GM21423 (cell line): ENCODE results near the gene SUSD4.
"Not testable (repeated sequence)": the region's sequence is repeated elsewhere in the genome, so short reads cannot be mapped to it uniquely, and the experiment has no call there.

Experiments
- ATAC-seq: cut with Tn5 transposase; IDR thresholded peaks from one replicate; pipeline ENCODE4 v1.9.1; 2021; ENCODE audit warnings: mild to moderate bottlenecking, moderate library complexity; ENCODE audit not compliant: unreplicated experiment

Gene SUSD4

DNA sequence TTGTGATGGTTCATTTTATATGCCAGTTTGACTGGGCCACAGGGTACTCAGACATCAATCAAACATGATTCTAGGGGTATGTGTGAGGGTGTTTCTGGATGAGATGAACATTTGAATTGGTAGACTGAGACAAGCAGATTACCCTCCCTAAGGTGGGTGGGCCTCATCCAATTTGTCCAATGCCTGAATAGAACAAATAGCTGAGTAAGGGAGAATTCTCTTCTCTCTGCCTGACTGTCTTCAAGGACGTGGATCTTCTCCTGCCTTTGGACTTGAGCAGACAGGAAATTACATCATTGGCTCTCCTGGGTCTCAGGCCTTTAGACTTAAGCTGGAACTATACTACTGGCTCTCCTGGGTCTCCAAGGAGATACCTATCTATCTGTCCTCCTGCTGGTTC lies 64.4 kb downstream of the SUSD4 start:
- no peak for ATAC-seq

DNA sequence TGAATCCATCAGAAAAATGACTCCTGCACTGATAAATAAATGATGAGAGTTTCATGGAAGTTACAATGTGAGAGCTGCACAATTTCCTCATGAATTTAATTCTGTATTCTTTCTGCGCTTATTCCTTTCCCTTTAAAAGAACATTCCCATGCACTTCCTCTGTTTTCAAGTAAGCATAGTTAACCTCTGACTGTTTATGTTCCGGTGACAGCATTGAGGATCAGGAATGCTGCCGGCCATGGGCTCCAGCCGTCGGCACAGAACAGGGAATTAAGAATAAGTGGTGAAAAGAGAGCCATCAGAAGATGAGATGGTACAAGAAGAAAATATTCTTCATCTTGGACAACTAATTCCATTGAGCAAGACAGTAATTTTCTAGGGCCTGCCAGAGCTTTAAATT lies 65.3 kb downstream of the SUSD4 start:
- no peak for ATAC-seq

DNA sequence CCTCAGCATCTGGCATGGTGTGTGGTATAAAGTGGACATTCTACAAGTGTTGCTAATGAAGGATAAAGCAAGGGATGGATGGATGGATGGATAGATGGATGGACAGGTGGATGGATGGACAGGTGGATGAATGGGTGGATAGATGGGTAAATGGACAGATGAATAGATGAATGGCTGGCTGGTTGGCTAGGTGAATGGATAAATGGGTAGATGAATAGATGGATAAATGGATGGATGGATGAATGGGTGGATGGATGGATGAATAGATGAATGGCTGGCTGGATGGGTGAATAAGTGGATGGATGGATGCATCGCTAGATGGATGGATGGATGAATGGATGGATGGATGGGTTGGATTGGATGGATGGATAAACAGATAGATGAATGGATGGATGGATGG lies 66.2 kb downstream of the SUSD4 start:
- no peak for ATAC-seq

DNA sequence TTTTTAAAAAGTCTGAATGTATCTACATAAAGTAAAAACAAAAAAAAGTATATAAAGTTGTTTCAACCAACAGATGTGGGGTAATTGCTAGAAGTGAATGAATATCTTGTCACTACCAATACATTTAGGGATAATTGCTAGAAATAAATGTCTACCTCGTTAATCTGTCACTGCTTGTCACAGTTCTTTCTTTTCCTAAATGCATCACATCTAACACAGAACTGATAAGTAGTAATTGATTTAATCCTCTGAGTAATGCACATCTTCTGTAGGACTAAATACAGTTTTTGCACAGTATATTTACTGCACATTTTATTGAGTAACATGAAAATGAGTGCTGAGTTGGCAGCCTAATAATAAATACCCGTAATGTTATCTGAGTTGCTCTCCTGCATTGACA lies 72.2 kb downstream of the SUSD4 start:
- ATAC-seq: no peak

DNA sequence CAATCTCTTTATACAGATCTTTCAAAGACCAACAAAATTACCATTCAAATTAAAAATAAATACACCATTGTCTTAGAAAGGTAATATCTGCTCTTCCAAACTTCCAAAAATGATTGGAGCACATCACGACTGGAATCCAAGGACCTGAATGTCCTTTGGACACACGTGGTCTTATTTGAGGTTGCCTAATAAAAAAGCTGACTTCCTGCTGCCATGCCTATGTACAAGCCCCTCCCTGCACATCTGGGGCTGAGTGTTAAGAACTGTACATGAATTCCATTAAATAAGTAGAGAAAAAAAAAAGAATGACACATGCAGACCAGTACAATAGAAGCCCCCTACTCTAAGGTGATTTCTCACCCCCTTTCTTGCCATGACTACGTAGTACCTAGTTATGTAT lies 73.6 kb downstream of the SUSD4 start:
- ATAC-seq: no peak

DNA sequence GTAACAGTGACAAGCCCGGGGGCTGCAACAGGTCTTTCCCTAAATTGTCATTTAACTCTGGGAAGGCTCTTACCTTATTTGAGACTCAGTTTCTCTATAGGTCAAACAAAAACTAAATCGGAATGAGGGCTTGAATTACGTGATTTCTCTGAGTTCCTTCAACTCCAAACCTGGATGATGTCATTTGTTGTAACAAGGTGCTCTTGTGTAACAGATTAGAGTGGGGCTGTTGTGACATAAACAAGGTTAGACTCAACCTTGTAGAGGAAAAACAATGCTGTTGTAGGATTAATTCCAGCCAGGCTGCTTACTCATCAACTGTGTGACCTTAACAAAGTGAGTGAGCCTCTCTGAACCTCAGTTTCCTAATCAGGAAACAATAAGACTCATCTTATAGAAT lies 74.4 kb downstream of the SUSD4 start:
- no peak for ATAC-seq

DNA sequence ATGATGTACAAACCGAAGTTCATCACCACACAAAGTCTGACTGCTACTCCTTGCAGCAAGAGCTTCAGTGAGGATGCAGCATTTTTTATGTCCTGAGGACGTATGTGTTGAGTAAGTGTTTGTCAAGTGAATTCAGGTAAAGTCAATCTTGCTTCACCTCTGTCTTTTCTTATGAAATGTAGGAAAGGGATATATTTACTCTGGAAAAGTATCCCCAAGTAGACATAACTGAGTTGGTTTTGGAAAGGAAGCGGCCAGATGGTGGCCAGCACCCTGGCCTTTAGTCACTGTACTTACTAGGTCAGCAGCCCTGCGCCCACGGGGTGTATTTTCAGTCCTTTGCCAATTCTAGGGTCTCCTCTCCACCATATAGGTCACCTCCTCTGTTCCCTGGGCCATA lies 75.2 kb downstream of the SUSD4 start:
- ATAC-seq: no peak

DNA sequence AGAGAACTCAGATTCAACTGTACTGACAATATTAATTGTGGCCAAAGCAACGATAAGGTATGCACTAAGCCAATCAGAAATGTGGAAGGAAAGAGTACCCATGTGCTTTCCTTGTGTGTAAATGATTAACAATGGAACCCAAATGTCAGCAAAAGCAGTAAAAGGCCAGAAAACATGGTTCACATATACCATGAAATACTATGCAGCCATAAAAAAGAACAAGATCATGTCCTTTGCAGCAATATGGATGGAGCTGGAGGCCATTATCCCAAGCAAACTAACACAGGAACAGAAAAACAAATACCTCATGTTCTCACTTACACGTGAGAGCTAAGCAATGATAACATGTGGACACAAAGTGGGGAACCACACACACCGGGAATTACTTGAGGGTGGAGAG lies 78.5 kb downstream of the SUSD4 start:
- ATAC-seq: no peak

DNA sequence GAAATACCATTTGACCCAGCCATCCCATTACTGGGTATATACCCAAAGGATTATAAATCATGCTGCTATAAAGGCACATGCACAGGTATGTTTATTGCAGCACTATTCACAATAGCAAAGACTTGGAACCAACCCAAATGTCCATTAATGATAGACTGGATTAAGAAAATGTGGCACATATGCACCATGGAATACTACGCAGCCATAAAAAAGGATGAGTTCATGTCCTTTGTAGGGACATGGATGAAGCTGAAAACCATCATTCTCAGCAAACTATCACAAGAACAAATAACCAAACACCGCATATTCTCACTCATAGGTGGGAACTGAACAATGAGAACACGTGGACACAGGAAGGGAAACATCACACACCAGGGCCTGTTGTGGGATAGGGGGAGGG lies 80.3 kb downstream of the SUSD4 start:
- not testable (repeated sequence) for ATAC-seq

DNA sequence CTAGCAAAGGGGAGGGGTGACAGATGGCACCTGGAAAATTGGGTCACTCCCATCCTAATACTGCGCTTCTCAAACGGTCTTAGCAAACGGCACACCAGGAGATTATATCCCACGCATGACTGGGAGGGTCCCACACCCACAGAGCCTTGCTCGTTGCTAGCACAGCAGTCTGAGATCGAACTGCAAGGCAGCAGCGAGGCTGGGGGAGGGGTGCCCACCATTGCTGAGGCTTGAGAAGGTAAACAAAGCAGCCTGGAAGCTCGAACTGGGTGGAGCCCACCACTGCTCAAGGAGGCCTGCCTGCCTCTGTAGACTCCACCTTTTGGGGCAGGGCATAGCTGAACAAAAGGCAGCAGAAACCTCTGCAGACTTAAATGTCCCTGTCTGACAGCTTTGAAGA lies 85.7 kb downstream of the SUSD4 start:
- not testable (repeated sequence) for ATAC-seq

DNA sequence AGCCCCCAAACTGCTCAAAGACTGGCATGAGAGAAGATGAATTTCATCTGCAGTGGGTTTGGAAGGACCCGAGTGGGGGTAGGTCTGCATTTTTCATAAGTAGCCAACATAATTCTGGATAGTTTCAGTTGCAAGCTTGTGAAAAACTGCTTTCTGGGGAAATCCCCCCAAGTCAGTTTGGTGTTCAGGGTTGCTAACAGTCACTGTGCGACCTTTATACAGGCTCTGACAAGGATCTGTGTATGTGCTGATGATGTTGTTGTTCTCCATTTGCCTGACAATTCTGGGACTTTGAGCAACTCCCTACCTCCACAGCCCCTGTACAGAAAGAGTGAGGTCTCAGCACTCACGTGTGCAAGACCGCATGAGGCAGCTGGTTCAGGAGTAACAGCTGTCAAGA lies 87.9 kb downstream of the SUSD4 start:
- ATAC-seq: no peak

DNA sequence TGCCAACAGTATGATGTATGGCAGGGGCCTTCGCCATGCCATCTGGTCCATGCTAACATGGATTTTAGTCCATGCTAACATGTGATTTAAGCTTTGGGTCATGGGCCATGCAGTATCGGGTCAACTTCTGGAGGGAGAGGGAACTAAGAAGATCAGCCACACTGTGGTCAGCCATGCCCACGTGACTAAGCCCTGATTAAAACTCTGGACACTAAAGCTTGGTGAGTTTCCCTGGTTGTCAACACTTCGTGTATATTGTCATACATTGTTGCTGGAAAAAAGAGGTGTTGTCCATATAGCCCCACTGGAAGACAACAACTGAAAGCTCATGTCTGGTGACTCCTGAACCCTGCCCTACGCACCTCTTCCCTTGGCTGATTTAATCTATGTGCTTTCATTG lies 90.5 kb downstream of the SUSD4 start:
- no peak for ATAC-seq

DNA sequence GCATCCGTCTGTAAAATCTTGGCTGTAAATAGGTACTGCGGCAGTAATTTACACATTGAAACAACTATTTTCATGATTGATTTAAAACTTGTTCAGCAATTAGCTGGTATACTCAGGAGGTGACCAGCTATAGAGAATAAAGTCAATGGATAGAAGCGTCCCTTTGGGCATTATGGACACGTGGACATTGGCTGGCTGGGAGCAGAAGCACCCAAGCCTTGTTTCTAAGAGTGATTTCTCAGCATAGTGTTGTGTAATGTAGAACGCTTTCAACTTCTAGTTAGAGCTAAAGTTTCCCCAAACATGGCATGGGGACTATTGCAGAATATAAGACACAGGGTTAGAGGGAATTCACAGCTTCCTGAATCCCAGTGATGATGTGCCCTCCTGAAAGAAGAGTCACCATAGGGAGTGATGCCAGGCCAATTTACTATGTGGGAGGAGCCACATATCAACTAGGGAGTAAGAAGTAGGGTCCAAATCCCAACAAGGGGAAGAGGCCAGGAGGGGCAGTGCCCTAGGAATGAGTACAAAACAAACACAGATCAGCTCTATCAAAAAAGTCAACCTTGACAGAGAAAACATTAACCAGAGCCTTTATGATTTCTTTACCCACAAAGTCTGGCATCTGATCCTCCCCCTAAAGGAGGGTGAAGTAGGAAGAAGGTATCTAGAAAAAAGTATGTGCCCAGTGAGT lies 92.7 kb downstream of the SUSD4 start:
- ATAC-seq: no peak

DNA sequence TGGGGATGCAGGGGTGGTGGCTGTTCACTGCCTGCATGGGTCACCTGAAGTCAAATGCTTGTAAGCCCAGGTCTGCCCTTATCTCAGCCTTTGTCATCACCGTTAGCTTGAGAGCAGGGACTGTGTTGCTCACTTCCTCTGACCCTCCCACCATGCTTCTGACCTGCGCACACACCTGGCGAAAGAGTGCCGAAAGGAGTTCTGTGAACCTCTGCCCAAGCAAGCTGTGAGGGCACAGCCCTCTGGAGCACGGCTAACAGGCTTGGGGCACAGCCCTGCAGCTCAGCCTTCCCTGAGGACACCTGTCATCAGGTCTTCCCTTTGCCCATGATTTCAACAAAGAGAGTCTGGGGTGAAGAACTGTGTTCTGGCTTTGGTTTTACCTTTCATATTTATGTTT lies 93.8 kb downstream of the SUSD4 start:
- no peak for ATAC-seq

DNA sequence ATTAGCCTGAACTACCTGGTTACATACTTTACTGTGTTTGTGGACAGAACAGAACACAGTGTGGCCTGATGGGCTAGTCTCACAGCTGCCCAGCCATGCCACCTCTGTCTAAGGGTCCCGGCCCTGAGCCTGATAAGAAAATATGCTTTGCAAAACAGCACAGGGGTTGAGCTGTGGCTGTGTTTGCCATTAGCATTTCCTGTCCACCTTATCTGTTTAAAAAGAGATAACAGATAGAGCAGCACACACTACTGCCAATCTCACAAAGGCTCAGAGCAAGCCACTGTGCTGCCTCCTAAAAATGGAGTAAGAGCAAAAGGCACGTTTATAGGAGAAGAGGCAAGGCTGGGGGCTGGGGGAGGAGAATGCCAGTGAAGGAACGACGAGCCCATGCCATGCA lies 95.0 kb downstream of the SUSD4 start:
- ATAC-seq: no peak

DNA sequence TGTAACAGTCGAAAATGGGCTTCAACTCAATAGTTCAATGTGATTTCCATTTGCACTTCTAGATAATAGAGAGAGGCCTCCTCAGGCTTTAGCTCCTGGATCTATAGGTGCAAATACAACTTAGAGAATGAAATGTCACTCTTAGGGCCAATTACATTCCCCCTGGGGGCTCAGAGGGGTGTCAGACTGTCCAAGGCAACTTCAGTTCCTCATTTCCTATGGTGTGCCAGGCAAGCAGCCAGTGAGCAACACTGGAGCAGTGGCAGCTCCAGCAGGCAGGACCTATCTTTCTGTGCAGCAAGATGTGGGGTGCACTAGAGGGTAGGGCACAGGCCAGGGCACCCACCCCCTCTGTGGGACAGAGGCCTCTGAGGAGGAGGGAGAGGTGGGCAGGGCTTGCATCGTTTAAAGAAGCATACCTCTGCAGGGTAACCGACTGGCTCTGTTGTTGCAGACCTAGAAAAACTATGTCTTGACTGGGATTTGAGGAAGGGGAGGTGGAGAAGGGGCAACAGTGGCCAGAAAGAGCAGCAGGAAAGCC lies 97.3 kb downstream of the SUSD4 start:
- ATAC-seq: no peak

DNA sequence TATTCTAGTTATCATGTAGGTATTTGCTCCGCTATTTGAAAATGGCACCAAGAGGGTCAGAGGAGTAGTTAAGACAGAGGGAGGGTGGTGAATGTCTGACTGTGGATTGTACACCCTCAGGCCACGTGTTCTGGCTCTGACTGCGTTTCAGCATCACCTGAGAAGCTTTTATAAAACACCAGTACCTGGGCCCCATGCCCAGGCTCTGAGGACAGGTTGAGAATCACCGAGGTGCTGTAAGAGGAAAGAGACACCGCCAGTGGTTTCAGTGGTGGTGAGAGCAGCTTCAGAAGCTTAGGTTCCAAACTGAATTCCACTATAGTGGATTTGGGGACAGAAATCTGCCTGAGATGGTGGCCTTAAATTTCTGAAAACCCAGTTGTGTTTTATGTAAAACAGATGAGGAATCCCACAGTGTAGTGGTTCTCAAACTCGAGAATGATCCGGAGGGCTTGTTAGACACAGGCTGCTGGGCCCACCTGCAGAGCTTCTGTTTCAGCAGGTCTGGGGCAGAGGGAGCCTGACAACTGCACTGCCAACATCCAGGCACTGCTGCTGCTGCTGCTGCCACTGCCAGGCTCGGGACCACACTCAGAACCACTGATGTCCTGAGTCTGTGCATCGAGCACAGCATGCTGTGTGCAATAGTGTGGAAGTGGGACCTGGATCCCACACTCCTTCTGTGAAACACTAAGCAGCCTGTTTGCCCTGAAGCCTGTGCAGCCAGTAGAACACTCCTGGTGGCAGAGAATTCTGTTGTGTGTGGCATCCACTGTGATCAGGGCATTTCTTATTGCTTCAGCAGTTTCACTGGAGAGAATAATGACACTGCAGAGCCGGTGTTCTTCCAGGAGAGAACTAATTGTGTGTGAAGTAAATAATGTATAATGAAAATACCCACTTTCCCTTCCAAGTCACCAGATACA lies 98.7 kb downstream of the SUSD4 start:
- no peak for ATAC-seq

DNA sequence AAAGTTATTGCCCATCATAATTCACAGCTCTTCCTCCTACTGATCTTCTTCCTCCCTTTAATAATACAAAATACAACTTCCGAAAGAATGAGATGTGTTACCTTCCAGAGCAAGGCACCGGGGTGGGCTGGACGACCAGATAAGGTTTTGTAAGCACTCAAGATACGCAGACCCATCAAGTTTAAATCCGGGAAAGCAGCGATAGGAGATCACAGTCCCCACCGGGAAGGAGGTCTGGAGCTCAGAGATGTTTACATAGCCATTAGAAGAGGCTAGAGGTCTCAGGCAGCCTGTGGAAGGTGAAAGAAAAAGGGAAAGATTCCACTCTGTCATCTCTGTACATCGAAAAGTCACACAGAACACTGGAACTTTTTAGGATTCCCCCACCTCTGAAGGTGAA lies 99.4 kb downstream of the SUSD4 start:
- ATAC-seq: no peak

DNA sequence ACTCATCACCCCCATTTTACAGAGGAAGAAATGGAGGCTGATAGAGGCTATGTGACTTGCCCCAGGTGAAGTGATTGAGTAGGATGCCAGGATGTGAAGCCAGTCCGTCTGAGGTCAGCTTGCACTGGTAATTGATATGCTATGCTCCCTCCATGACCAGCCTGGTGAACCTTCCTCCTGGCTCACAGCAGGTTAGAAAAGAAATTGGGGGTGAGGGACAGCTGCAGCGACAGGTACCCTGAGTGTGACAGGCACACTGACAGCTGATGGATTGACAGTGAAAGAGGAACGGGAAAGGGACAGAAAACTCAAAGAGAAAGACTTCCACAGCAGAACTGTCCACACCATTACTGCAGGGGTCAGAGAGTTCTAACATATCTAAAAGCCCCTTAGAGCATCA lies 102.1 kb downstream of the SUSD4 start:
- ATAC-seq: no peak

DNA sequence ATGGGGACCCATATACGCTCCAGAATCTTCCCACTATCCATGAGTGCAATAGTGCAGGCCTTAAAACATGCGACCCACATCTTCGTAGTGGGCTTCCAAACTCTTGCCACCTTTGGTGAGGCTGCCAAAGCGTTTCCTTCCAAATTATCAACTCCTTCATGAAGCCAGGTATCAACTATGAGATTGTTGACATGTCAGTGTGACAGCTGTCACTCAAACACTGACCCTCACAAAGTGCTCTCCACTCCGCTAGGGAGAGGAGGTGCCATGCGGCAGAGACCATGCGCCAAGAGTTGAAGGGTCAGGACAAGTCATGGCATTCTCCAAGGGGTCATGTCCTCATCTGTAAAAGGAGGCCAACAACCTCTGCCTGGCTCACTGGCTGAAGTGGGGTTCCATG lies 103.3 kb downstream of the SUSD4 start:
- ATAC-seq: no peak

DNA sequence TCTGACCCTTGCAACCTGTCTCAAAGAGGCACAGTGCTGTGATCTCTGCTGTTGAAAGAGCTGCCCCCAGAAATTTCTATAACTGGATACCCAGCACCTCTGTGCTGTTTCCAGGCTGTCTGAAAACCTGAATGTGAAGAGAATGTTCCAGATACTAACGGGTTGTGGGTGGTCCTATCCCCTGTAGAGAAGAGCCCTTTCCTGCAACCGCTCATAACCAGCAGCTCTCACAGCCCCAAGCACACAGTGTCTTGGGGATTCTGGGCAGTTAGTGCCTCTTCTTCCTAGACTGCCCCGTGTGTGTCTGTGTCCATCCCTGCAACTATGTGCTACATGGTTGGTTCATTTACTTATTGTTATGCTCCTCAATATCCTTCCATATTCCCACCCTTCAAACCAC lies 104.5 kb downstream of the SUSD4 start:
- ATAC-seq: no peak

DNA sequence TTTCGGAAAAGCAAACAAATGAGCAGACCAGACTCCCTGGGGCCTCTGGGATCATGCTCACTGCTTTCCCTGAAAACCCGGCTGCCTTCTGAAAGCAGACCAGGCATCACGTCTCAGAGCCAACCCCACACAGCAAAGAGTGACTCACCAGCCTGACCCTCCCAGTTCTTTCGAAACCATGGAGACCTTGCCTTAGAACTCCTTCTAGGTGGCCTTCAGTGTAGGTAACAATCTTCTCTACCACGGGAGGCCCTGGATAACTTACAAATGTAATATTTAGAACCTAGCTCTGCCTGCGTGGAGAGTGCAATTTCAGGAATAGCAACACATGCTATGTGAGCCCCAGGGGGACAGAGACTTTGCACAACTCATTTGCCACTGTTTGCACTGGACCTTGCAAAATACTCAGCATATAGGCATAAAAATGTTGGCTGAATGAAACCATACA lies 105.2 kb downstream of the SUSD4 start:
- ATAC-seq: no peak
